Naive B cell (primary cell): ENCODE data around the gene COG3. TPM values are rescaled to one million over a fixed set of nuclear protein-coding genes. Genes with fewer than 3 reads are reported as not detected.

ENCODE experiments used
- ATAC-seq, 2 donors: fragments of 150-1000 bp; cut with Tn5 transposase; 2 replicates each; pipeline ENCODE4 v1.10.0; 2021; ENCODE audit warnings: low read depth in 2 of 2, mild to moderate bottlenecking in 2 of 2, moderate library complexity in 2 of 2
- DNase-seq: peaks from one replicate; pipeline ENCODE4 v3.0.0; 2022
- H3K27ac Mint-ChIP-seq, 6 donors: one replicate each; pipeline ENCODE4 v1.8.0; 2020 to 2022; ENCODE audit warnings: mild to moderate bottlenecking in 6 of 6, mixed read lengths in 6 of 6, moderate library complexity in 5 of 6, inconsistent platforms in 2 of 6
- H3K27me3 Mint-ChIP-seq, 3 donors: one replicate each; pipeline ENCODE4 v1.8.0; 2021 to 2022; ENCODE audit warnings: mixed read lengths in 3 of 3, mild to moderate bottlenecking in 1 of 3
- H3K36me3 Mint-ChIP-seq, 2 donors: one replicate each; pipeline ENCODE4 v1.8.0; 2020 to 2022; ENCODE audit warnings: mixed read lengths in 2 of 2, inconsistent platforms in 1 of 2, mild to moderate bottlenecking in 1 of 2
- H3K4me1 Mint-ChIP-seq, 3 donors: one replicate each; pipeline ENCODE4 v1.8.0; 2020 to 2022; ENCODE audit warnings: mixed read lengths in 3 of 3, inconsistent platforms in 1 of 3, mild to moderate bottlenecking in 1 of 3, moderate library complexity in 1 of 3
- H3K4me3 Mint-ChIP-seq, 8 donors: one replicate each; pipeline ENCODE4 v1.8.0; 2020 to 2022; ENCODE audit warnings: mild to moderate bottlenecking in 8 of 8, mixed read lengths in 8 of 8, moderate library complexity in 8 of 8, inconsistent platforms in 2 of 8
- H3K9me3 Mint-ChIP-seq, 7 donors: one replicate each; pipeline ENCODE4 v1.8.0; 2020 to 2022; ENCODE audit warnings: mixed read lengths in 7 of 7, mild to moderate bottlenecking in 5 of 7, inconsistent platforms in 2 of 7, moderate library complexity in 1 of 7
- polyA plus RNA-seq, 6 donors: library from polyadenylated mRNA; unstranded; fragments of 300-500 nt; fragmentation: Illumina TruSeq; gene quantifications; one replicate each; pipeline ENCODE4 v1.2.3, GENCODE V29; 2021; ENCODE audit warnings: low read depth in 6 of 6

The COG3 gene
- polyA plus RNA-seq, 6 donors from 2014 or later, result 12.4 to 63.1 (median 29.9) TPM

DNA sequence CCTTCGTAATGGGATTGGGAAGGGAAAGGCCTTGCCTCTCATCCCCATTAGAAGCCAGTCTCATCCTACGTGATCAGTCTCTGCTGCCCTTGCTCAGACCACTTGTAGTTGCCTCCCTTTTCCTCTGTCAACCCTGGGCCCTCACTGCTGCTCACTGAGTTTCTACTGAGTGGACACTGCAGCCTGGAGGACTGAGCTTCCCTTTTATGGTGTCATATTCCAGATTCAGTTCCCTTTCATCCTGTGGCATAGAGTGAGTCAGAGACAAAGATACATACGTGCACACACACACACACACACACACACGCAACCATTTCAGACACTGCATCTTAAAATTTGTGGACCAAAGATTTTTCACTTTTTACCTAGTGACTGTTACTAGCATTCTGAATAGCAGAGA lies 56.6 kb downstream of the COG3 start:
- H3K27me3 Mint-ChIP-seq, result no peaks in the 10 kb centered on the region
- H3K27ac Mint-ChIP-seq, result peak overlapping the region in 2 of 6 donors; percentile 52 to 84
- ATAC-seq (no peak), DNase-seq (no peak)
- no peak overlapping the region for H3K4me3 Mint-ChIP-seq
- H3K36me3 Mint-ChIP-seq, result peaks cover 26 to 47% of the 10 kb centered on the region in 2 donors
- no peaks in the 10 kb centered on the region for H3K4me1 Mint-ChIP-seq
- H3K9me3 Mint-ChIP-seq, result no peaks in the 10 kb centered on the region

DNA sequence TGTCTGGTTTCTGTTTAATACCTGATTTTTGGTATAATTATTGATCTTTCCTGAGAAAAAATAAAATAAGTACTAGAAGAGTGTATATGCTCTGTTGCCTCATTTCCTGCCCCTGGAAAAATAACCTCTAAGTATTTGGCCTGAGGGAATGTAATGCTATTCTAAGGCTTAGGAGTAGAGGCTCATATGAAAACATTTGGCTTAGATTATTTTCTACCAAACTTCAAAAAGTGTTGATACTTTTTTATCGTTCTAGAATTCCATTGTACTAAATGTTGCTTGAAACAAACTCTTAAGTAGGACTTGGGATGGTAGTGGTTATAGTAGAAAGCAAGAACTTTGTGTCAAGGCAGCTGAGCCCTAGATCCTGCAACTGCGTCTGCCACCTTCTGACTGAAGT lies 57.8 kb downstream of the COG3 start:
- no peak for DNase-seq
- peaks cover 0 to 5% (median 0%) of the 10 kb centered on the region in 3 donors for H3K4me1 Mint-ChIP-seq
- H3K4me3 Mint-ChIP-seq, result no peak overlapping the region
- no peak for ATAC-seq
- H3K36me3 Mint-ChIP-seq, result peaks cover 33 to 41% of the 10 kb centered on the region in 2 donors
- H3K27ac Mint-ChIP-seq, result peak overlapping the region in 2 of 6 donors; percentile 21 to 40
- no peaks in the 10 kb centered on the region for H3K9me3 Mint-ChIP-seq
- H3K27me3 Mint-ChIP-seq, result no peaks in the 10 kb centered on the region

DNA sequence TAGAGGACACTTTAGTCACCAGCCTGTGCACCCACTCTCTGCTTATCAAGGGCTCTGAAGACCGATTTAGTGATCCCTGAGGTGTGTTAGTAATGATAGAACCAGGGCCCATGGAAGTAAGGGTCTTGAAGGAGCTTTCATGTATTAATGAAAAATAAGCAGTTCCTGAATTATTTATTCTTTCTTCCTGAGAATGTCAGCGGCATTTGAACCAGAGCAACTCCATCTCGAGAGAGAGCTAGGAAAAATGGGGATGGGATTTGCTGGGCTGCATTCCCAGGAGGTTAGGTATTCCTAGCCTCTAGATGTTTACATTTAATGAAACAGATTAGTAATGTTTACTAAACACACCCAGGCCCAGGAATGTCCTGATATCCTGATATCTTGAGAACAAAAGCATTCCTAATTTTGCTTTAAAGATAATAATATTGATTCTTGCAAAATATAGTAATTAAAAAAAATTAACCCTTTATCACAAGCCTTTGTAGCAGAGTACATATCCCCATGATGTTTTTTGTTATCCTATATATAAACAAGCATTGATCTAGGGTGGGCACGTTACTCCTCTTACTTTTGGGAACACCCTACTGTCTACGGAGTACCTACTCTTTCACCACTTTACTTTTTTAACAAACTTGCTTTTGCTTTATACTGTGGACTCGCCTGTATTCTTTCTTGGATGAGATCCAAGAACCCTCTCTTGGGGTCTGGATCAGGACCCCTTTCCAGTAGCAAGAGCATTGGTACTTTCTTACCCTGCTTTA lies 63.1 kb downstream of the COG3 start:
- Mint-ChIP-seq H3K27ac (peak overlapping the region in 2 of 6 donors; percentile 7 to 21), H3K9me3 (no peaks in the 10 kb centered on the region), H3K27me3 (no peaks in the 10 kb centered on the region), H3K4me1 (peaks cover 0 to 5% (median 0%) of the 10 kb centered on the region in 3 donors), H3K4me3 (no peak overlapping the region), H3K36me3 (peaks cover 14 to 23% of the 10 kb centered on the region in 2 donors)
- ATAC-seq, result no peak
- no peak for DNase-seq

DNA sequence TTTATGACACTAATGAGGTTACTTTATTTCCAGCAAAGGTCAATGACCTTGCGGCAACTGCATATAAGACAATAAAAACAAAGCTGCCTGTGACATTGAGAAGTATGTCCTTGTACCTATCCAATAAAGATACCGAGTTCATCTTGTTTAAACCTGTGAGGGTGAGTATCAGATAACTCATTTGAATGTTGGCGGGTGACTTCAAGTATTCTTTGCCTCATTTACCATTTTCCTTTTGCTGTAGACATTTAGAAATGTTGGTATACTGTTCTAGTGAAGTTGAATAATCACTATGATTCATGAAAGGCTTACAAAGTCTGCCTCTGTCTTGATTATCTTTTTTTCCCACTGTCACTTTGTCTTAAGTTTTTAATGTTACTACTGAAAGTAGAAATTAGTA lies 65.0 kb downstream of the COG3 start:
- Mint-ChIP-seq H3K9me3 (no peaks in the 10 kb centered on the region), H3K4me3 (no peak overlapping the region), H3K27me3 (no peaks in the 10 kb centered on the region), H3K27ac (peak overlapping the region in 1 of 6 donors; percentile 4), H3K36me3 (peaks cover 27 to 30% of the 10 kb centered on the region in 2 donors), H3K4me1 (peaks cover 0 to 5% (median 0%) of the 10 kb centered on the region in 3 donors)
- DNase-seq, result no peak
- ATAC-seq, result no peak

DNA sequence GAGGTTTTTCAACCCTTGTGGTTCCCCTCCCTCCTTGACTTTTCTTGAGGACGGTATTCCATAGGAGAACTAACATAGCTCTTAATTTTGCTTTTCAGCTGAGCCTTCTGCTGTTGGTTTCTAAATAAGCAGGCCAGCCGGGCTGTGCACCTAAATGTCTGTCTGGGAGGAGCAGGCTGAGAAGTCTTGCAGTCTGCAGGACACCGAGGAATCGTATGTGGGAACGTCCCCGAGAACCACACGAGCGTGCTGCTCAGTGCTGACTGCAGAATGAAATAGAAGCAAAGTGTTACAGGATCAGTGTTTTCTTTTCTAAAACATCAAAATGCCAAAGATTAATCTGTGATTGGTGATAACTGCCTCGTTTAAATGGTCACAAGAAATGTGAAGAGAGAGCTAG lies 69.9 kb downstream of the COG3 start:
- Mint-ChIP-seq H3K36me3 (peaks cover 22 to 26% of the 10 kb centered on the region in 2 donors), H3K27ac (peak overlapping the region in 1 of 6 donors; percentile 55), H3K4me1 (no peaks in the 10 kb centered on the region), H3K9me3 (no peaks in the 10 kb centered on the region), H3K4me3 (no peak overlapping the region), H3K27me3 (no peaks in the 10 kb centered on the region)
- no peak for ATAC-seq
- DNase-seq, result no peak

DNA sequence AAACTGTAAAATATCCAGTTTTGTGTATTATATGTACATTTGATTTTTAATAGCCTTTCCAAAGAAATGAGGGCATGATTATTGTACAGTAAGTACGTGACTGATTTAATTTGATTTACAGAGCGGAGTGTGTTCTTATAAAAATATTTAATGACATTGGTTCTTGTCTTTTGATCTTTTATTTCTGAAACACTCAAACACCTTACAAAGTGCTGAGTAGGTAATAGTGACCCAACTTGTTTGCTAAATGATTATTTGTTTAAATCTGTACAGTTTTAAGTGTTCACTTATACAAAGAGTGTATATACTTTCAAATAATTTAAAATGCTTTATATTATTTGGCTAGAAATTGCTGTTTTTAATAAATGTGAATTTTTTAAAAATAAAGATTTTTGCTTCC lies 71.5 kb downstream of the COG3 start:
- Mint-ChIP-seq H3K27ac (no peak overlapping the region), H3K4me1 (no peaks in the 10 kb centered on the region), H3K36me3 (peaks cover 16 to 22% of the 10 kb centered on the region in 2 donors), H3K4me3 (no peak overlapping the region), H3K9me3 (no peaks in the 10 kb centered on the region), H3K27me3 (no peaks in the 10 kb centered on the region)
- ATAC-seq (no peak), DNase-seq (no peak)

DNA sequence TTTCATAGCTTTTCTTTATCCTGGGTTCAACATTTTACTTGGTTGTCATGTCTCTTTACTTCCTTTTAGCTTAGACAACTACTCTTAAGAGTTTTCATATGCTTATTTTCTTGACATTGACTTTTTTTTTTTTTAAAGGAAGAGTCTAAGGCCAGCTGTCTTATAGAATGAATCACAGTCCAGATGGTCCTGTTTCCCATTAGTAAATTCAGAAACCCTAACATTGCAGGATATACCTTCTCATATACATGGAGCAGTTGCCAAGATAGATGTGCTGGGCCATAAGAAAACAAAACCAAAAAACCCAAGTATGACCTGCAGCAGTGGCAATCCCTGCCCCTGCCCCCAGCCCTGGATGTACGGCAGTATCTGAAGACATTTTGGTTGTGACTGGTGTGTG lies 72.8 kb downstream of the COG3 start:
- Mint-ChIP-seq H3K4me3 (no peak overlapping the region), H3K27ac (peak overlapping the region in 3 of 6 donors; percentile 32 to 89 (median 65)), H3K36me3 (peaks cover 11 to 22% of the 10 kb centered on the region in 2 donors), H3K27me3 (no peaks in the 10 kb centered on the region), H3K4me1 (no peaks in the 10 kb centered on the region), H3K9me3 (no peaks in the 10 kb centered on the region)
- no peak for DNase-seq
- no peak for ATAC-seq

GRCh38 chr13:45538382-45538781 lies 73.6 kb downstream of the COG3 start:
- H3K9me3 Mint-ChIP-seq, result no peaks in the 10 kb centered on the region
- no peak for ATAC-seq
- H3K4me1 Mint-ChIP-seq, result no peaks in the 10 kb centered on the region
- no peaks in the 10 kb centered on the region for H3K27me3 Mint-ChIP-seq
- peaks cover 2 to 20% of the 10 kb centered on the region in 2 donors for H3K36me3 Mint-ChIP-seq
- no peak overlapping the region for H3K4me3 Mint-ChIP-seq
- DNase-seq, result no peak
- H3K27ac Mint-ChIP-seq, result peak overlapping the region in 2 of 6 donors; percentile 22 to 45

- H3K4me1 Mint-ChIP-seq, result no peaks in the 10 kb centered on the region
These were observed 75.5 kb downstream of the COG3 start for GRCh38 chr13:45540195-45540594.

DNA sequence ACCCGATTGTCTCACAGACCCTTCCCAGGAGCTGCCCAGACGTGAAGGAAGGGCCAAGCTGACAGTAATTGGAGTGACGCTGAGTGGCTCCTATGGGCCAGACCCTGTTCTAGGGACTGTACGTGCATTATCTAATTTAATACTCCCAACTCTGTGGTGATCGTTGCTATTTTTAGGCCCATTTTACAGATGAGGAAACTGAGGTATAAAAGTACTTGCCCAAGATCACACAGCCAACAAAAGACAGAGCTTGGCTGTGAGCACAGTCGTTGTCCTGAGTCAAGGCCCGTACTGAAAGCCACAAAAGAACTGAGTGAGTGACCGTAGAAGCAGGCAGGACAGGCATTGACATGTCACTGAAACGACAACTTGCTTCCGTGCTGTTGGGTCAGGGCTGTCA lies 76.1 kb downstream of the COG3 start:
- no peaks in the 10 kb centered on the region for H3K27me3 Mint-ChIP-seq
- no peak overlapping the region for H3K27ac Mint-ChIP-seq
- no peak overlapping the region for H3K4me3 Mint-ChIP-seq
- DNase-seq (no peak), ATAC-seq (no peak)
- no peaks in the 10 kb centered on the region for H3K4me1 Mint-ChIP-seq
- H3K36me3 Mint-ChIP-seq, result no peaks in the 10 kb centered on the region
- no peaks in the 10 kb centered on the region for H3K9me3 Mint-ChIP-seq

More at GRCh38 chr13:45540195-45540594, 75.5 kb downstream of the COG3 start:
- no peak overlapping the region for H3K4me3 Mint-ChIP-seq
- H3K36me3 Mint-ChIP-seq, result peaks cover 0 to 3% of the 10 kb centered on the region in 2 donors
- no peaks in the 10 kb centered on the region for H3K9me3 Mint-ChIP-seq
- DNase-seq (no peak), ATAC-seq (no peak)
- no peak overlapping the region for H3K27ac Mint-ChIP-seq
- H3K27me3 Mint-ChIP-seq, result no peaks in the 10 kb centered on the region

GRCh38 chr13:45541806-45542205 lies 77.1 kb downstream of the COG3 start:
- Mint-ChIP-seq H3K36me3 (no peaks in the 10 kb centered on the region), H3K4me1 (no peaks in the 10 kb centered on the region), H3K4me3 (no peak overlapping the region), H3K27ac (no peak overlapping the region), H3K27me3 (peaks cover 0 to 4% (median 0%) of the 10 kb centered on the region in 3 donors), H3K9me3 (no peaks in the 10 kb centered on the region)
- no peak for ATAC-seq
- no peak for DNase-seq

DNA sequence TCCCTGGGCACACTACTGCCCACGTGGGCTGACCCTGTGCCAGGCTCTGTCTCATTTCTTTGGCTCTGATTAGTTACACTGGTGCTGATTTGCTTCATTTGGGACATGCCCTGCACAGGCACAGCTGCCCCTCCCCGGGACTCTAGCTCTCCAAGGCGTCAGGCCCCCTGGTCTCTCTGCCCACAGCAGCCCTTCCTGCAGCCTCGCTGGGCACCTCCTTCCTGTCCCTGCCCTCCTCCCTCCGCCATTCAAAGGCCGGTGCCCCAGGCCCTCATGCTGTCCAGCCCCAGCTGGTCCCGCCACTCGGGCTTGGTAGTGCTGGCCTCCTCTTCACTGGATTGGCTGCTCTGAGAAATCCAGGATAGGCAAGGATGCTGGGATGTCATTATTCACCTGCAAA lies 77.7 kb downstream of the COG3 start:
- Mint-ChIP-seq H3K4me1 (no peaks in the 10 kb centered on the region), H3K27me3 (peaks cover 0 to 9% (median 0%) of the 10 kb centered on the region in 3 donors), H3K9me3 (no peaks in the 10 kb centered on the region), H3K27ac (no peak overlapping the region), H3K4me3 (no peak overlapping the region), H3K36me3 (no peaks in the 10 kb centered on the region)
- ATAC-seq (no peak), DNase-seq (no peak)

- no peak for DNase-seq
- Mint-ChIP-seq H3K4me1 (no peaks in the 10 kb centered on the region), H3K27me3 (peaks cover 0 to 14% (median 0%) of the 10 kb centered on the region in 3 donors), H3K36me3 (no peaks in the 10 kb centered on the region), H3K27ac (no peak overlapping the region), H3K9me3 (no peaks in the 10 kb centered on the region), H3K4me3 (no peak overlapping the region)
- ATAC-seq, result no peak
These were observed 78.1 kb downstream of the COG3 start for GRCh38 chr13:45542878-45543277.

- no peak for ATAC-seq
- no peak for DNase-seq
- H3K36me3 Mint-ChIP-seq, result no peaks in the 10 kb centered on the region
- no peaks in the 10 kb centered on the region for H3K4me1 Mint-ChIP-seq
- no peaks in the 10 kb centered on the region for H3K9me3 Mint-ChIP-seq
- no peak overlapping the region for H3K4me3 Mint-ChIP-seq
- H3K27ac Mint-ChIP-seq, result no peak overlapping the region
- H3K27me3 Mint-ChIP-seq, result peaks cover 0 to 25% (median 8%) of the 10 kb centered on the region in 3 donors
These were observed 79.8 kb downstream of the COG3 start for GRCh38 chr13:45544520-45544919.
